Amniotic epithelial cell (primary cell): ENCODE data around the gene BAIAP3.

Source experiments
- DNase-seq: peaks from one replicate; pipeline ENCODE4 v3.0.0-alpha.2; 2010; ENCODE audit warnings: low read depth

BAIAP3 gene

GRCh38 chr16:1394367-1394951 is 61.0 kb downstream of the BAIAP3 start:
- DNase-seq: no peak

DNA sequence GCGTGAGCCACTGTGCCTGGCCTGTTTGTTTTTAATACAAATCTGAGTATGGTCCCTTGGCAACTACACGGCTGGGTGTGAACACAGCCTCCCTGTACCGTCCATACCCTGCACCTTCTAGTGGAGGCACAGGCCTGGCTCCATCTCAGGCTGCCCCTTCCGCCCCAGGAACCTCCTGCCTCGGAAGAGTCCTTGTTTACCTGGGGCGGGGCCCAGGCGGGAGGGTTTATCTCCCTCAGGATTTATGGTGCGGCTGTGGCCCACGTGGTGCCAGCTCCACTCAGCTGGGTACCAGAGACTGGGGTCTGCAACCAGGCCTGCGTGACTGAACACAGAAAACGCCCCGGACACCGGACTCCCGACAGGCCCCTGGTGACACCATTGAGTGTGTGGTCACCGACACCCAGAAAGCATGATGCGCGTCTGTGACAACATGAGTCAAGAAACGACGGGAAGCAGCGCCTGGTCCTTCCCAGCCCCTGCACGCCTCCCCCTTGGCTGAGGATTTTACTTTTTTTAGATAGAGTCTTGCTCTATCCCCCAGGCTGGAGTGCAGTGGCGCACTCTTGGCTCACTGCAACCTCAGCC is 62.1 kb downstream of the BAIAP3 start:
- DNase-seq: no peak

GRCh38 chr16:1397779-1398178 is 64.3 kb downstream of the BAIAP3 start:
- DNase-seq: no peak

DNA sequence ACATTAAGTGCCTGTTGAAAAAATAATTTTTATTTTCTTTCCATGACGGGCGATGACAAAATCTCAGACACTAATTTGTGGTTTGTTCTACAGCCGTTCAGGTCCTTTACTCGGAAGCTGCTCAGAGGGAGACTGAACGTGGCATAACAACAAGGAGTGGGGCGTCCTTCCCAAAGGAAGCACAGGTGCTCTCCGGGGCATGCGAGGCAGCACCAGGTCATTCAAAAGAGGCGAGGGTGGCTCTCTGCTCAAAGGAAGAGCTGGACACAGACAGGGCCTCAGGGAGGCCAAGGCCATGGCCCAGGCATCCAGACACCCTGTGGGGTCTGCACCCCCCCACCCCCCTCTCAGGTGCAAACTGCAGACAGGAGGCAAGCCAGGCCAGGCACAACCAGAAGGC is 64.9 kb downstream of the BAIAP3 start:
- no peak for DNase-seq
